SK-N-SH (cell line): ENCODE measurements around the gene GRK3. TPM values are rescaled to one million over a fixed set of nuclear protein-coding genes. Genes with fewer than 3 reads are reported as not detected.

ENCODE experiments used
- CTCF ChIA-PET: fragments of 300-600, 350-600 bp; formaldehyde crosslinking; extraction: SDS; loops from one replicate; lab custom pipeline; 2021; lab: Yijun Ruan, JAX
- POLR2A ChIA-PET: fragments of 350-600 bp; sonication (Branson Sonifier 250); formaldehyde crosslinking; extraction: SDS; loops from one replicate; lab custom pipeline; 2020; ENCODE audit warnings: antibody characterized with exemption, inconsistent platforms; lab: Yijun Ruan, JAX
- DNase-seq: peaks from one replicate; pipeline ENCODE4 v3.0.0; 2012
- H2AFZ ChIP-seq: fragments of 200-600 bp; sonication (generic); 2 replicates; pipeline ENCODE4 v1.8.1; 2016; ENCODE audit warnings: antibody characterized with exemption, mild to moderate bottlenecking, low read depth
- H3F3A ChIP-seq: fragments of 200-600 bp; sonication (generic); replicated peaks from 2 replicates; pipeline ENCODE3; 2016; ENCODE audit warnings: antibody characterized with exemption, mild to moderate bottlenecking; ENCODE audit not compliant: insufficient read depth
- H3K27ac ChIP-seq, 2 experiments: fragments of 200-500 bp in 1 of 2; fragments of 200-600 bp in 1 of 2; sonication (Bioruptor generic) in 1 of 2; sonication (generic), shearing (Covaris generic) in 1 of 2; 2 replicates each; pipeline versions ENCODE4 v1.5.1 to v1.6.1; 2014 to 2016; ENCODE audit warnings: low read depth in 2 of 2, inconsistent platforms in 1 of 2, low read length in 1 of 2, mild to moderate bottlenecking in 1 of 2, mixed read lengths in 1 of 2
- H3K27me3 ChIP-seq: fragments of 200-600 bp; sonication (generic), shearing (Covaris generic); 2 replicates; pipeline ENCODE4 v1.6.1; 2016; ENCODE audit warnings: mixed run types; ENCODE audit not compliant: insufficient read depth
- H3K36me3 ChIP-seq, 2 experiments: fragments of 200-500 bp in 1 of 2; fragments of 200-600 bp in 1 of 2; sonication (Bioruptor generic) in 1 of 2; sonication (generic) in 1 of 2; replicated peaks in 1 of 2; 2 replicates each; pipeline versions ENCODE3 to v1.5.1; 2014 to 2016; ENCODE audit warnings: low read length in 1 of 2, mild to moderate bottlenecking in 1 of 2; ENCODE audit not compliant: insufficient read depth in 2 of 2, control insufficient read depth in 1 of 2
- H3K4me1 ChIP-seq, 2 experiments: fragments of 200-500 bp in 1 of 2; fragments of 200-600 bp in 1 of 2; sonication (Bioruptor generic) in 1 of 2; sonication (generic), shearing (Covaris generic) in 1 of 2; 2 replicates each; pipeline versions ENCODE4 v1.5.1 to v1.6.1; 2014 to 2016; ENCODE audit warnings: low read depth in 1 of 2, low read length in 1 of 2, mixed run types in 1 of 2; ENCODE audit not compliant: insufficient read depth in 2 of 2, control insufficient read depth in 1 of 2
- H3K4me2 ChIP-seq: fragments of 200-600 bp; sonication (generic), shearing (Covaris generic); 2 replicates; pipeline ENCODE4 v1.6.1; 2017; ENCODE audit warnings: mixed run types
- H3K4me3 ChIP-seq, 2 experiments: fragments of 200-500 bp in 1 of 2; fragments of 200-600 bp in 1 of 2; sonication (Bioruptor generic) in 1 of 2; sonication (generic), shearing (Covaris generic) in 1 of 2; 2 replicates each; pipeline versions ENCODE4 v1.5.1 to v1.8.1; 2014 to 2016; ENCODE audit warnings: low read depth in 2 of 2, inconsistent platforms in 1 of 2, low read length in 1 of 2, mild to moderate bottlenecking in 1 of 2, mixed read lengths in 1 of 2, moderate library complexity in 1 of 2
- H3K79me2 ChIP-seq: fragments of 200-600 bp; sonication (generic); 2 replicates; pipeline ENCODE4 v1.8.1; 2017; ENCODE audit warnings: mild to moderate bottlenecking; ENCODE audit not compliant: insufficient read depth
- H3K9ac ChIP-seq: fragments of 200-600 bp; sonication (generic); 2 replicates; pipeline ENCODE4 v1.6.1; 2017; ENCODE audit warnings: mixed run types
- H3K9me2 ChIP-seq: fragments of 200-600 bp; sonication (generic); 2 replicates; pipeline ENCODE4 v1.6.1; 2017; ENCODE audit warnings: mixed run types
- H3K9me3 ChIP-seq: fragments of 200-600 bp; sonication (generic); 2 replicates; pipeline ENCODE4 v1.6.1; 2017; ENCODE audit warnings: mixed run types, mild to moderate bottlenecking, moderate library complexity
- H4K20me1 ChIP-seq: fragments of 200-600 bp; sonication (generic); 2 replicates; pipeline ENCODE4 v1.6.1; 2017; ENCODE audit warnings: mild to moderate bottlenecking, mixed run types; ENCODE audit not compliant: insufficient read depth
- ELF1 ChIP-seq: IDR thresholded peaks from 2 replicates; pipeline ENCODE4 v1.4.0; 2012
- EP300 ChIP-seq, 2 experiments: IDR thresholded peaks; 2 replicates each; pipeline versions ENCODE4 v1.4.0 to v1.6.1; 2012; ENCODE audit warnings: borderline replicate concordance in 1 of 2, low read depth in 1 of 2, low read length in 1 of 2
- EZH2phosphoT487 ChIP-seq: fragments of 200-600 bp; sonication (generic); IDR thresholded peaks from 2 replicates; pipeline ENCODE4 v1.6.1; 2017; ENCODE audit warnings: low read depth, mixed run types, mild to moderate bottlenecking, antibody characterized with exemption, moderate library complexity, borderline replicate concordance
- FOSL2 ChIP-seq: IDR thresholded peaks from 2 replicates; pipeline ENCODE4 v1.4.0; 2012; ENCODE audit warnings: low read depth, mild to moderate bottlenecking, moderate library complexity, borderline replicate concordance
- FOXJ3 ChIP-seq: sonication (generic); formaldehyde crosslinking; IDR thresholded peaks from 2 replicates; pipeline ENCODE4 v1.5.1; 2020; ENCODE audit warnings: mild to moderate bottlenecking, missing genetic modification reagents
- GABPA ChIP-seq: IDR thresholded peaks from 2 replicates; pipeline ENCODE4 v1.4.0; 2012; ENCODE audit warnings: low read depth, mild to moderate bottlenecking
- GATA2 ChIP-seq: sonication (generic); formaldehyde crosslinking; IDR thresholded peaks from 2 replicates; pipeline ENCODE4 v1.5.0; 2020; ENCODE audit warnings: mild to moderate bottlenecking, missing genetic modification reagents
- JUND ChIP-seq: IDR thresholded peaks from 2 replicates; pipeline ENCODE4 v1.4.0; 2012
- MEF2A ChIP-seq: IDR thresholded peaks from 2 replicates; pipeline ENCODE4 v1.4.0; 2012; ENCODE audit warnings: low read depth, borderline replicate concordance
- MXI1 ChIP-seq: IDR thresholded peaks from 2 replicates; pipeline ENCODE4 v1.6.1; 2012; ENCODE audit warnings: mild to moderate bottlenecking, low read depth, low read length, improper control_type of control experiment
- NFIC ChIP-seq: IDR thresholded peaks from 2 replicates; pipeline ENCODE4 v1.4.0; 2012; ENCODE audit warnings: borderline replicate concordance
- RAD21 ChIP-seq: IDR thresholded peaks from 2 replicates; pipeline ENCODE4 v1.6.1; 2012; ENCODE audit warnings: mild to moderate bottlenecking, low read length
- RCOR1 ChIP-seq: fragments of 150-350 bp; IDR thresholded peaks from 2 replicates; pipeline ENCODE4 v1.6.1; 2017; ENCODE audit warnings: antibody characterized with exemption, low read length
- RFX5 ChIP-seq: IDR thresholded peaks from 2 replicates; pipeline ENCODE4 v1.6.1; 2012; ENCODE audit warnings: mild to moderate bottlenecking, improper control_type of control experiment, low read length
- RXRA ChIP-seq: IDR thresholded peaks from 2 replicates; pipeline ENCODE4 v1.4.0; 2012; ENCODE audit warnings: low read depth, mild to moderate bottlenecking, borderline replicate concordance
- SIN3A ChIP-seq: IDR thresholded peaks from 2 replicates; pipeline ENCODE4 v1.6.1; 2012; ENCODE audit warnings: low read depth, mild to moderate bottlenecking, low read length, moderate library complexity, borderline replicate concordance
- SMC3 ChIP-seq: IDR thresholded peaks from 2 replicates; pipeline ENCODE4 v1.6.1; 2012; ENCODE audit warnings: low read depth, low read length, improper control_type of control experiment
- TCF12 ChIP-seq: IDR thresholded peaks from 2 replicates; pipeline ENCODE4 v1.4.0; 2012
- WGBS: methylation state at CpG from one replicate; pipeline ENCODE4 v1.1.6; 2017; ENCODE audit warnings: low lambda C conversion rate; 5-methylcytosine and 5-hydroxymethylcytosine counted together
- polyA plus RNA-seq, 3 experiments: library from polyadenylated mRNA; depleted of rRNA; stranded (reverse); fragments of >200 nt; gene quantifications; 2 replicates each; pipeline ENCODE4 v1.2.3, GENCODE V29; 2012
- TF ChIP-seq, protein P1 (sequence below): IDR thresholded peaks from 2 replicates; pipeline ENCODE4 v1.4.0; 2012; ENCODE audit warnings: low read depth, borderline replicate concordance
- TF ChIP-seq, protein P2 (sequence below): fragments of 150-350 bp; IDR thresholded peaks from 2 replicates; pipeline ENCODE4 v1.6.1; 2016; ENCODE audit warnings: mild to moderate bottlenecking, low read depth, low read length
- TF ChIP-seq, protein P3 (sequence below): IDR thresholded peaks from 2 replicates; pipeline ENCODE4 v1.4.0; 2012; ENCODE audit warnings: low read depth
- TF ChIP-seq, protein P4 (sequence below): IDR thresholded peaks from 2 replicates; pipeline ENCODE4; 2012
- TF ChIP-seq, protein P5 (sequence below): fragments of 200-600 bp; sonication (generic); IDR thresholded peaks from 2 replicates; pipeline ENCODE4 v1.6.1; 2017; ENCODE audit warnings: antibody characterized with exemption, mild to moderate bottlenecking, moderate library complexity

Gene GRK3
- polyA plus RNA-seq, 1 of the 3 experiments (the other 2 are of a cell fraction) = 1.3 TPM

DNA sequence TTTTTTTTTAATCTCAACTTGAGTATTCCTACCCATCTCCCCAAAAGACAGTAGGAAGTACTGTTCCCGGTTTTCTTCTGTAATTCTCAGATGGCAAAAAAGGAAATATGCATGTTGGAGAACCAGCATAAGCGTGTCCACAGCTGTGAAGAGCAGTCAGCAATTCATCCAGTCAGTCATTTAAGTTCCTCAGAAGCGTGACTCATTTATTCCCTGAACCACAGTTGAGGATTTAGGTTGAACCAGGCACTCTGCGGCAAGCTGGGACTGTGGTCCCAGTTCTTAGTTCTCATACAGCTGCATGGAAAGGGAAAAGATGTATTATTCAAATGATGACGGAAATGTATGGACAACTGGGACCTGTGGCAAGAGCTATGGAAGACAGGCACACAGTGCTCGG, 116.5 kb downstream of the GRK3 start:
- WGBS = 85% methylated on average over 6 of the region's 6 CpGs
- Histone ChIP-seq H3F3A (no peaks in the 10 kb centered on the region), H3K27me3 (no peaks in the 10 kb centered on the region), H3K9ac (no peak overlapping the region), H3K9me2 (no peaks in the 10 kb centered on the region), H3K4me3 (no peak overlapping the region), H4K20me1 (no peaks in the 10 kb centered on the region), H3K4me2 (no peak overlapping the region), H3K27ac (peak overlapping the region in 1 of 2 experiments; percentile 39; a peak in 1 of 4 replicates), H3K9me3 (no peaks in the 10 kb centered on the region), H2AFZ (no peak overlapping the region), H3K36me3 (peaks cover 0 to 8% of the 10 kb centered on the region in 2 experiments), H3K4me1 (peaks cover 2 to 6% of the 10 kb centered on the region in 2 experiments; a peak in 2 of 4 replicates), H3K79me2 (no peaks in the 10 kb centered on the region)
- CTCF ChIA-PET = interaction anchor here (0.9 kb wide), 1 partner anchor 92 kb away, joined by 3 read pairs; no protein-coding TSS in a partner anchor
- DNase-seq = no peak
- POLR2A ChIA-PET = no interaction called here
- no peak for TF ChIP-seq MXI1
- TF ChIP-seq MEF2A = no peak
- TF ChIP-seq RFX5 = no peak
- TF ChIP-seq SIN3A = no peak
- TF ChIP-seq, protein P1, sequence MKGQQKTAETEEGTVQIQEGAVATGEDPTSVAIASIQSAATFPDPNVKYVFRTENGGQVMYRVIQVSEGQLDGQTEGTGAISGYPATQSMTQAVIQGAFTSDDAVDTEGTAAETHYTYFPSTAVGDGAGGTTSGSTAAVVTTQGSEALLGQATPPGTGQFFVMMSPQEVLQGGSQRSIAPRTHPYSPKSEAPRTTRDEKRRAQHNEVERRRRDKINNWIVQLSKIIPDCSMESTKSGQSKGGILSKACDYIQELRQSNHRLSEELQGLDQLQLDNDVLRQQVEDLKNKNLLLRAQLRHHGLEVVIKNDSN = no peak
- TF ChIP-seq, protein P2, sequence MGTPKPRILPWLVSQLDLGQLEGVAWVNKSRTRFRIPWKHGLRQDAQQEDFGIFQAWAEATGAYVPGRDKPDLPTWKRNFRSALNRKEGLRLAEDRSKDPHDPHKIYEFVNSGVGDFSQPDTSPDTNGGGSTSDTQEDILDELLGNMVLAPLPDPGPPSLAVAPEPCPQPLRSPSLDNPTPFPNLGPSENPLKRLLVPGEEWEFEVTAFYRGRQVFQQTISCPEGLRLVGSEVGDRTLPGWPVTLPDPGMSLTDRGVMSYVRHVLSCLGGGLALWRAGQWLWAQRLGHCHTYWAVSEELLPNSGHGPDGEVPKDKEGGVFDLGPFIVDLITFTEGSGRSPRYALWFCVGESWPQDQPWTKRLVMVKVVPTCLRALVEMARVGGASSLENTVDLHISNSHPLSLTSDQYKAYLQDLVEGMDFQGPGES = no peak
- TF ChIP-seq EZH2phosphoT487 = no peak
- TF ChIP-seq SMC3 = no peak
- no peak for TF ChIP-seq NFIC
- TF ChIP-seq, protein P3, sequence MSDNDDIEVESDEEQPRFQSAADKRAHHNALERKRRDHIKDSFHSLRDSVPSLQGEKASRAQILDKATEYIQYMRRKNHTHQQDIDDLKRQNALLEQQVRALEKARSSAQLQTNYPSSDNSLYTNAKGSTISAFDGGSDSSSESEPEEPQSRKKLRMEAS = no peak

DNA sequence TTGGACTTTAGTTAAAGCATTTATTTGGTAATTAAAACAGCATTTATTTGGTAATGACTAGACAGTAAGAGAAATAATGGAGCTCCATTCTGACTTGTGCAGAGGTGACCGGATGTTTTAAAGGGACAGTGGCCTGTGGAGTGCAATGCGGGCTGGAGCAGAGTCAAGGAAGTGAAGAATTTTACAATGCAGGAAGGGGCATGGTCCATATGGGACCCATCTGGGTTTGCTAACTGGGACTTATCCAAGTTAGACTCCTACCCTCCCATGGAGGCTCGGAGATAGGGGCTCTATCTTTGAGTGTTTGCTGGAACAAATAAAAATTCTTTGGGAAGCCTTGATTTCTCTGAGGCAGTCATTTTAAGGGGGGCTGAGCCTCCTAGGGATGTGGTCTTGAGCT, 117.6 kb downstream of the GRK3 start:
- 90% methylated on average over 3 of the region's 3 CpGs for WGBS
- no peak overlapping the region for H3K4me2 ChIP-seq
- CTCF ChIA-PET = interaction anchor here (0.9 to 1.2 kb wide), 3 partner anchors 13 to 114 kb away, joined by 3 read pairs; no protein-coding TSS in a partner anchor
- no peaks in the 10 kb centered on the region for H3K9me3 ChIP-seq
- POLR2A ChIA-PET = no interaction called here
- H3K4me3 ChIP-seq = no peak overlapping the region
- H3F3A ChIP-seq = no peaks in the 10 kb centered on the region
- H3K9ac ChIP-seq = no peak overlapping the region
- H3K27ac ChIP-seq = peak overlapping the region in 1 of 2 experiments; percentile 28; a peak in 2 of 4 replicates
- H3K79me2 ChIP-seq = no peaks in the 10 kb centered on the region
- peaks cover 5 to 6% of the 10 kb centered on the region in 2 experiments; a peak in 2 of 4 replicates for H3K4me1 ChIP-seq
- no peaks in the 10 kb centered on the region for H3K27me3 ChIP-seq
- TF ChIP-seq, protein P4, sequence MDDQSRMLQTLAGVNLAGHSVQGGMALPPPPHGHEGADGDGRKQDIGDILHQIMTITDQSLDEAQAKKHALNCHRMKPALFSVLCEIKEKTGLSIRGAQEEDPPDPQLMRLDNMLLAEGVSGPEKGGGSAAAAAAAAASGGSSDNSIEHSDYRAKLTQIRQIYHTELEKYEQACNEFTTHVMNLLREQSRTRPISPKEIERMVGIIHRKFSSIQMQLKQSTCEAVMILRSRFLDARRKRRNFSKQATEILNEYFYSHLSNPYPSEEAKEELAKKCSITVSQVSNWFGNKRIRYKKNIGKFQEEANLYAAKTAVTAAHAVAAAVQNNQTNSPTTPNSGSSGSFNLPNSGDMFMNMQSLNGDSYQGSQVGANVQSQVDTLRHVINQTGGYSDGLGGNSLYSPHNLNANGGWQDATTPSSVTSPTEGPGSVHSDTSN = no peak
- TF ChIP-seq FOXJ3 (no peak), RXRA (no peak), ELF1 (no peak), MXI1 (no peak), GABPA (no peak), RCOR1 (no peak), FOSL2 (no peak), SIN3A (no peak), JUND (no peak), RAD21 (no peak), TCF12 (no peak), GATA2 (CRISPR knock-in tag) (no peak), EP300 (IDR thresholded peaks at IDR 0.05; ENCODE audit: borderline replicate concordance in 1 of 2, low read depth in 1 of 2, low read length in 1 of 2) (no peak)
- TF ChIP-seq, protein P3 = no peak
- TF ChIP-seq, protein P5, sequence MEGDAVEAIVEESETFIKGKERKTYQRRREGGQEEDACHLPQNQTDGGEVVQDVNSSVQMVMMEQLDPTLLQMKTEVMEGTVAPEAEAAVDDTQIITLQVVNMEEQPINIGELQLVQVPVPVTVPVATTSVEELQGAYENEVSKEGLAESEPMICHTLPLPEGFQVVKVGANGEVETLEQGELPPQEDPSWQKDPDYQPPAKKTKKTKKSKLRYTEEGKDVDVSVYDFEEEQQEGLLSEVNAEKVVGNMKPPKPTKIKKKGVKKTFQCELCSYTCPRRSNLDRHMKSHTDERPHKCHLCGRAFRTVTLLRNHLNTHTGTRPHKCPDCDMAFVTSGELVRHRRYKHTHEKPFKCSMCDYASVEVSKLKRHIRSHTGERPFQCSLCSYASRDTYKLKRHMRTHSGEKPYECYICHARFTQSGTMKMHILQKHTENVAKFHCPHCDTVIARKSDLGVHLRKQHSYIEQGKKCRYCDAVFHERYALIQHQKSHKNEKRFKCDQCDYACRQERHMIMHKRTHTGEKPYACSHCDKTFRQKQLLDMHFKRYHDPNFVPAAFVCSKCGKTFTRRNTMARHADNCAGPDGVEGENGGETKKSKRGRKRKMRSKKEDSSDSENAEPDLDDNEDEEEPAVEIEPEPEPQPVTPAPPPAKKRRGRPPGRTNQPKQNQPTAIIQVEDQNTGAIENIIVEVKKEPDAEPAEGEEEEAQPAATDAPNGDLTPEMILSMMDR = no peak
- H3K9me2 ChIP-seq = no peaks in the 10 kb centered on the region
- H4K20me1 ChIP-seq = no peaks in the 10 kb centered on the region
- peaks cover 0 to 8% of the 10 kb centered on the region in 2 experiments for H3K36me3 ChIP-seq
- no peak for DNase-seq
- H2AFZ ChIP-seq = no peak overlapping the region
